Esophagus muscularis mucosa (tissue), 4 donors: ENCODE measurements around the gene CDC37L1. TPM values are rescaled to one million over a fixed set of nuclear protein-coding genes. Genes with fewer than 3 reads are reported as not detected.

Experiments
- DNase-seq: peaks from one replicate; pipeline ENCODE4 v3.0.0-alpha.2; 2017; ENCODE audit errors: extremely low spot score
- H3K27ac ChIP-seq, 4 donors: fragments of 200-600 bp; sonication (generic); replicated peaks in 1 of 4; 1 replicate in 3 of 4; 2 replicates in 1 of 4; pipeline ENCODE4 v1.5.1; 2016 to 2019; ENCODE audit warnings: mild to moderate bottlenecking in 1 of 4
- H3K27me3 ChIP-seq, 4 donors: fragments of 200-600 bp; sonication (generic); one replicate each; pipeline versions ENCODE4 v1.5.1 to v1.6.0; 2016 to 2019
- H3K36me3 ChIP-seq, 4 donors: fragments of 200-600 bp; sonication (generic); one replicate each; pipeline ENCODE4 v1.5.1; 2016 to 2019
- H3K4me1 ChIP-seq, 4 donors: fragments of 200-600 bp; sonication (generic); one replicate each; pipeline ENCODE4 v1.5.1; 2016 to 2019
- H3K4me3 ChIP-seq, 4 donors: fragments of 200-600 bp; sonication (generic); 1 replicate in 2 of 4; 2 replicates in 2 of 4; pipeline ENCODE4 v1.5.1; 2016 to 2019; ENCODE audit warnings: mild to moderate bottlenecking in 4 of 4, moderate library complexity in 1 of 4
- H3K9me3 ChIP-seq, 4 donors: fragments of 200-600 bp; sonication (generic); 1 replicate in 3 of 4; 2 replicates in 1 of 4; pipeline ENCODE4 v1.5.1; 2016 to 2019
- EP300 ChIP-seq: sonication (generic); formaldehyde crosslinking; IDR thresholded peaks from one replicate; pipeline ENCODE4 v1.6.1; 2017; ENCODE audit warnings: antibody characterized with exemption
- POLR2A ChIP-seq: fragments of 450-650 bp; IDR thresholded peaks from one replicate; pipeline ENCODE4 v1.6.1; 2017; ENCODE audit warnings: antibody characterized with exemption, moderate library complexity, mild to moderate bottlenecking, low read depth
- POLR2AphosphoS5 ChIP-seq, 2 donors: sonication (generic); formaldehyde crosslinking; IDR thresholded peaks; one replicate each; pipeline ENCODE4 v1.6.1; 2017; ENCODE audit warnings: antibody characterized with exemption in 2 of 2
- WGBS: methylation state at CpG from one replicate; pipeline ENCODE4 v1.1.5; 2018; 5-methylcytosine and 5-hydroxymethylcytosine counted together
- intact Hi-C: fragments of 100-400 bp; cut with DNase I; formaldehyde crosslinking; loops from one replicate; pipeline ENCODE4 v1.15.1; 2023
- total RNA-seq, 4 donors: library from RNA; depleted of rRNA; stranded (reverse); fragments of >200 nt; gene quantifications; one replicate each; pipeline versions ENCODE4 v1.1.0 to v1.2.1, GENCODE V29; 2016
- TF ChIP-seq, protein P1 (sequence below), 3 experiments: fragments of 200-600 bp in 2 of 3; fragments of 450-650 bp in 1 of 3; sonication (generic) in 2 of 3; IDR thresholded peaks; one replicate each; pipeline ENCODE4 v1.5.1; 2017 to 2019; ENCODE audit warnings: antibody characterized with exemption in 3 of 3, mild to moderate bottlenecking in 2 of 3, moderate library complexity in 1 of 3

Gene CDC37L1
- total RNA-seq, 4 donors from 2014 or later = 78.3 to 115 (median 86.4) TPM

DNA sequence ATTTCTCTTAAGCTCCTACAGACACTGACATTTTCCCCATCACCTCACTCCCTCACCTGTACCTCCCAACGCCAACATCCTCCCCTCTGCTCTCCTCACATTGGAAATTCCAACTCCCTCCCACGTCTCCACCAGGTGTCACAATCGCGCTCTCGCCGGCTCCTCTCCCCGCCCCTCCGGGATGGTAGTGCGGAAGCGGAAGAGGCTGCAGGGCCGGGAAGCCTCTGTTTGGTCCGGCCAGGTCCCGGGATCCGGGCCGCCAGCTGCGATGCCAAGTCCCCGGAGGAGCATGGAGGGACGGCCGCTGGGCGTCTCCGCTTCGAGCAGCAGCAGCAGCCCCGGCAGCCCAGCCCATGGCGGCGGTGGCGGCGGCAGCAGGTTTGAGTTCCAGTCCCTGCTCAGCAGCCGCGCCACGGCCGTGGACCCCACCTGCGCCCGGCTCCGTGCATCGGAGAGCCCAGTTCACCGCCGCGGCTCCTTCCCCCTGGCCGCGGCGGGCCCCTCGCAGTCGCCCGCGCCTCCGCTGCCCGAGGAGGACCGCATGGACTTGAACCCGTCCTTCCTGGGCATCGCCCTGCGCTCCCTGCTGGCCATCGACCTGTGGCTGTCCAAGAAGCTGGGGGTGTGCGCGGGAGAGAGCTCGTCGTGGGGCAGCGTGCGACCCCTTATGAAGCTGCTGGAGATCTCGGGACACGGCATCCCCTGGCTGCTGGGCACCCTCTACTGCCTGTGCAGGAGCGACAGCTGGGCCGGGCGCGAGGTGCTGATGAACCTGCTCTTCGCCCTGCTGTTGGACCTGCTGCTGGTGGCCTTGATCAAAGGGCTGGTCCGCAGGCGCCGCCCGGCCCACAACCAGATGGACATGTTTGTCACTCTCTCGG, 17.0 kb upstream of the CDC37L1 start, which contains the start of gene PLPP6:
Gene PLPP6 (plus strand): TSS at position 187 of the 881 bp plus-strand sequence. CDS start 82 bp downstream, at position 269.
- H3K36me3 ChIP-seq = no peaks in the 10 kb centered on the region
- peak; percentile 38 for TF ChIP-seq POLR2A
- TF ChIP-seq, protein P1, sequence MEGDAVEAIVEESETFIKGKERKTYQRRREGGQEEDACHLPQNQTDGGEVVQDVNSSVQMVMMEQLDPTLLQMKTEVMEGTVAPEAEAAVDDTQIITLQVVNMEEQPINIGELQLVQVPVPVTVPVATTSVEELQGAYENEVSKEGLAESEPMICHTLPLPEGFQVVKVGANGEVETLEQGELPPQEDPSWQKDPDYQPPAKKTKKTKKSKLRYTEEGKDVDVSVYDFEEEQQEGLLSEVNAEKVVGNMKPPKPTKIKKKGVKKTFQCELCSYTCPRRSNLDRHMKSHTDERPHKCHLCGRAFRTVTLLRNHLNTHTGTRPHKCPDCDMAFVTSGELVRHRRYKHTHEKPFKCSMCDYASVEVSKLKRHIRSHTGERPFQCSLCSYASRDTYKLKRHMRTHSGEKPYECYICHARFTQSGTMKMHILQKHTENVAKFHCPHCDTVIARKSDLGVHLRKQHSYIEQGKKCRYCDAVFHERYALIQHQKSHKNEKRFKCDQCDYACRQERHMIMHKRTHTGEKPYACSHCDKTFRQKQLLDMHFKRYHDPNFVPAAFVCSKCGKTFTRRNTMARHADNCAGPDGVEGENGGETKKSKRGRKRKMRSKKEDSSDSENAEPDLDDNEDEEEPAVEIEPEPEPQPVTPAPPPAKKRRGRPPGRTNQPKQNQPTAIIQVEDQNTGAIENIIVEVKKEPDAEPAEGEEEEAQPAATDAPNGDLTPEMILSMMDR (IDR thresholded peaks at IDR 0.05) = peak; percentile 65 to 74 (median 69)
- peak; percentile 86 to 90 for TF ChIP-seq POLR2AphosphoS5 (IDR thresholded peaks at IDR 0.05)
- TF ChIP-seq EP300 = no peak
- peak within 1 kb of the TSS; percentile 69 to 97 (median 92) for H3K4me3 ChIP-seq
- H3K9me3 ChIP-seq = no peaks in the 10 kb centered on the region
- peak within 1 kb of the TSS; percentile 80 to 91 (median 86) for H3K27ac ChIP-seq
- H3K27me3 ChIP-seq = no peaks in the 10 kb centered on the region
- intact Hi-C loops = loop anchor here (2.0 to 10.0 kb wide), 2 partner anchors 78 to 322 kb away; partner anchors contain the start of genes AK3 and JAK2
- DNase-seq = peak; percentile 94
- peaks cover 20 to 54% (median 50%) of the 10 kb centered on the region in 4 donors for H3K4me1 ChIP-seq
- WGBS = 12% methylated on average over 21 of the region's 70 CpGs

DNA sequence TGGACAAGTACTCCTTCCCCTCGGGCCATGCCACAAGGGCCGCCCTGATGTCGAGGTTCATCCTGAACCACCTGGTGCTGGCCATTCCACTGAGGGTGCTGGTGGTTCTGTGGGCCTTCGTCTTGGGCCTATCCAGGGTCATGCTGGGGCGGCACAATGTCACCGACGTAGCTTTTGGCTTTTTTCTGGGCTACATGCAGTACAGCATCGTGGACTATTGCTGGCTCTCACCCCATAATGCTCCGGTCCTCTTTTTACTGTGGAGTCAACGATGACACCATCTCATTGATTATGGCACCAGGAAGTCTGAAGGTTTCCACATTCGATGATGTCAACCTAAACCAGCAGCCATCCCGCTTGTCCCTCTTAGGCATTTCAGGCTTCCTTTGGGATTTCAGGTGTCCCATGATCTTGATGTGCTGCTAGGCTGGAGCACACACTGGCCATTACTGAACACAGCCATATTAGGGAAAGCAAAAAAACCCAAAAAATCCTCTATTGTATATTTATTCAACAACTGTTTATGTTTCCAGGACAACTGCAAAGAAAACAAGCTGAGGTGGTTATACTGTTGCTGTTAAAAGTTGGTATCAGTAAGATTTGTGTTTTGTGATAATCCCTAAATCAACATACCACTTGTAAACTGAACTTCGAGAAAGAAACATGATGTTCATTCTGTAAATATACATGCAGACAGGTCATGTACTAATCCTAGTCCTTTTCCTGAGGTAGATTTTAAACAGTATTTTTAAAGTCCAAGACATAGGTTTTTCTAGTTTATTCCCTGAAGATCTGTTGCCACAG, 16.2 kb upstream of the CDC37L1 start:
- H3K4me3 ChIP-seq = peak overlapping the region; percentile 69 to 97 (median 92)
- peaks cover 20 to 54% (median 50%) of the 10 kb centered on the region in 4 donors for H3K4me1 ChIP-seq
- intact Hi-C loops = loop anchor here (2.0 to 10.0 kb wide), 2 partner anchors 78 to 322 kb away; partner anchors contain the start of genes AK3 and JAK2
- WGBS = 83% methylated on average over 6 of the region's 13 CpGs
- no peaks in the 10 kb centered on the region for H3K9me3 ChIP-seq
- TF ChIP-seq, protein P1 (IDR thresholded peaks at IDR 0.05) = no peak
- TF ChIP-seq EP300 (no peak), POLR2A (no peak), POLR2AphosphoS5 (IDR thresholded peaks at IDR 0.05) (no peak)
- no peaks in the 10 kb centered on the region for H3K36me3 ChIP-seq
- peak overlapping the region; percentile 80 to 91 (median 86) for H3K27ac ChIP-seq
- H3K27me3 ChIP-seq = no peaks in the 10 kb centered on the region
- no peak for DNase-seq

DNA sequence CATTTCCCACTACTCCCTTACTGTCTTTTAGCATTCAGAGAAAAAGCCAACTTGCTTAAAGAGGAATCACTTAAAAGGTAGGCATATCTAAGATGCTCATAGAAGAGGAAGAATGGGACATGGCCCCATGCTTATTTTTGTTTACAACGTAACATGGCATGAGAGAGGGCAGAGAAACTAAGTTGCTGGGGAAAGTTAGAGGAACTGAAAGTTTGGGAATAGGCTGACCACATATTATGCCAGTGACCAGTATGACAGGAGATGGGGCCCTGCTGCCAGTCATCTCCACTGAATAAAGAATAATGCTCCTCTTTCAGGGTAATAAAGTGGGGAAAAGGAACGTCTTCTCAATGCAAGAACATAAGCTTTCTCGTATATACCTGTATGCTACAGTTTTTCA, 15.4 kb upstream of the CDC37L1 start:
- Histone ChIP-seq H3K9me3 (no peaks in the 10 kb centered on the region), H3K4me1 (peaks cover 20 to 54% (median 50%) of the 10 kb centered on the region in 4 donors), H3K36me3 (no peaks in the 10 kb centered on the region), H3K27ac (peak overlapping the region in 1 of 4 donors; percentile 73), H3K4me3 (no peak overlapping the region), H3K27me3 (no peaks in the 10 kb centered on the region)
- DNase-seq = no peak
- TF ChIP-seq POLR2A (no peak), EP300 (no peak), POLR2AphosphoS5 (IDR thresholded peaks at IDR 0.05) (no peak)
- TF ChIP-seq, protein P1 (IDR thresholded peaks at IDR 0.05) = no peak
- intact Hi-C loops = loop anchor here (2.0 to 10.0 kb wide), 2 partner anchors 77 to 321 kb away; partner anchors contain the start of genes AK3 and JAK2
- 90% methylated on average over 3 of the region's 3 CpGs for WGBS

DNA sequence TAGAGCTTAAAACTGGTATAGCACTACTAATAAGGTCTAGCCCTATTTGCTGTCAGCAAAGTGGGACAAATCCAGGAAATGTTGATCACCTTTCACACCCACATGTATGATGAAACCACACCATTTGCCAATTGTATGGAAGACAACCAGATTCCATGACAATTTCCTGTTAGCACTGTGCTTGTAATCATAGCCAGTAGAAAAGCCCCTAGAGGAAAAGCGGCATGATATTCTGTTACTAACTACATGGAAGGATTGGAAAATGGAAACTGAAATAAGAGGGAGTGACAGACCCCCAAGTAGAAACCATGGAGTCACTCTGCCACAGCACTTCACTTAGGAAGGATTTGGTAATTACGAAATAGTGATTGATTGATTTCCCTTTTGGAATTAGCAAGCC, 14.0 kb upstream of the CDC37L1 start:
- peak overlapping the region; percentile 22 to 73 (median 59) for H3K27ac ChIP-seq
- peak overlapping the region; percentile 49 to 60 (median 54) for H3K4me3 ChIP-seq

More for the DNA sequence above, 14.0 kb upstream of the CDC37L1 start:
- intact Hi-C loops = loop anchor here (10.0 kb wide), 1 partner anchor 319 kb away; the partner anchor contains the start of gene JAK2
- TF ChIP-seq POLR2AphosphoS5 (IDR thresholded peaks at IDR 0.05) = peak in 1 of 2 donors; percentile 55
- no peak for TF ChIP-seq EP300
- TF ChIP-seq, protein P1 (IDR thresholded peaks at IDR 0.05) = no peak
- no peak for TF ChIP-seq POLR2A
- Histone ChIP-seq H3K4me1 (peaks cover 20 to 54% (median 50%) of the 10 kb centered on the region in 4 donors), H3K9me3 (no peaks in the 10 kb centered on the region), H3K27me3 (no peaks in the 10 kb centered on the region), H3K36me3 (no peaks in the 10 kb centered on the region)
- 80% methylated on average over 2 of the region's 2 CpGs for WGBS
- DNase-seq = no peak
